ACHN (cell line): ENCODE results near the gene TGFBR1.
A peak's percentile ranks its signal among the peaks of the same experiment; 100 is the strongest.

Experiments
- DNase-seq: peaks from one replicate; pipeline ENCODE4 v3.0.0-alpha.2; 2015
- in situ Hi-C: cut with HindIII; loops from 2 replicates; pipeline ENCODE4 v1.10.0; 2017; ENCODE audit warnings: low sequenced_read_pairs, low pct_ligation_motif_present, low pct_unique_long_range_greater_than_20kb

The TGFBR1 gene

GRCh38 chr9:99177576-99178366 lies 72.9 kb downstream of the TGFBR1 start:
- in situ Hi-C loops = no loop called here
- DNase-seq = no peak

DNA sequence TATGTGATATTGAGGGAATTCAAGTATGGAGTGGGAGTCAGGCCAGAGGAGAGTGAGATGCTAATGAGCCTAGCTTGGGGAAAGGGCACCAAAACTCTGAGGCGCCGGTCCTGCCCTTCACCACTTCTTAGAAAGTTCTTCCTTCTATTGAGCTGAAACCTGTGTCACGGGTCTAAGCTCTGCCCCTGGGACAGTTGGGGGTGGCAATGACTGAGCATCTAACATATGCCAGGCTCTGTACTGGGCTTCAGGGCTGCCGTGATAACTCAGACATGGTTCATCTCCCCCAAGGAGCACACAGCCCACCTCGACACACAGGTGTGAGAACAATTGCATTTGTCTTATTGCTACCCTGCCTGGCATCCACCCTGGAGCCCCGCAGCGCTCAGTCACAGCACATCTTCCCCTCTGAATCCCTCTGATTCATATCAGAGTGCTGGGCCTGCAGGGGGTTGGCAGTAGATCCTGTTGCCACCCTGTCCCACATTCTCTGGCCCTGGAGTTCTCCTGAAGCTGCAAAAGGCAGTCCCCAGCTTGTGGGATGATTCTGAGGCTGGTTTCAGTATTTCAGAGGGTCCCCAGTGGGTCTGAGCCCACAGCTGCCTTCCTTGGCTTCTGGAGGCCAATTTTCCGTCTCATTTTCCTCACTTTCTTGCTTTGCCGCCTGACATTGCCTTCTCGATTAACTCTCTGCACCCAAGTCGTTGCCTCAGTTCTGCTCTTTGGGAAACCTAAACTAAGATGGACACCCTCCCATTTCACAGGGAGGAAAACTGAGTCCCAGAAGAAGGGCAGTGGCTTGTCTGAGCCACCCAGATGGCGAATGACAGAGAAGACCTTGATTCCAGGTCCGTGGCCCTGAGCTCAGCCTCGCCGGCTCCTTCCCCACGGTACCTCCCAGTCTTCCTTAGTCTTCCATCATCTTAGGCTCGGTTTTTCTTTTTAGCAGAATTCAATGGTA lies 74.3 kb downstream of the TGFBR1 start:
- DNase-seq = no peak
- in situ Hi-C loops = no loop called here

DNA sequence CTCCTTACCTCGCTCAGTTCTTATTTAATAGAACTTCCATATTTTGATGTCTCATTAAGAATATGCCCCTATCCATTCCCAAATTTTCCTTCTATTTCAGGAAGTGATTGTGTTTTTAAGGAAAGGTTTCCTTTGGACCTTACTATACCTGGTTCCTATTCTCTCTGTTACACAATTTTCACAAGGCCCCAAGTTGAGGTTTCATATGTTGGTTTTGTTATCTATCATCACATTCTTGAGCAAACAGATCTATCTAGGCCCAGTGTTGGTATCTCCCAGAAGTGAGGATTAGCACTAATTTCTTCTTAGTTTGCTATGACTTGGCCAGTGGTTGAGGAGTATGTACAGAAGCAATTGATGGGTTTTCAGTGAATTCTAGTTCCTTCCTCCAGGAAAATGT lies 75.3 kb downstream of the TGFBR1 start:
- in situ Hi-C loops = no loop called here

DNA sequence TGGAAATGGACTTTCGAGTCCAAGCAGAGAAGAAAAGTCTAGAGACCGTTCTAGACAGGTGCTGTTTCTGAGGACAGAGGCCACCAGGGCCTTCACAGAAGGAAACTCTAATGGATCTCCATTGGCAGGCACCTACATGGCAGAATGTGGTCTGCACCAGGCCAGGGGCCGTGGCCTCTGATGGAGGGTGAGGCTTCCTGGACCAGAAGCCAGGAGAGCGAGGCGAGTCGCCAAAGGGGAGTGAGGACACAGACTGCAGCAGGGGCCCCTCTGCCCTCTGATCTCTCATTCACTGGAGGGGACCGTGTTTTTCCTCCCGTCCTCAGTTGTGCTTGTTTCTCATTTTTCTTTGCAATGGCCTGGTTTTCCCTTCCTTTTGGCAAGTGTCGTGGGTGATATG lies 75.7 kb downstream of the TGFBR1 start:
- in situ Hi-C loops = no loop called here

More for the DNA sequence above, 75.3 kb downstream of the TGFBR1 start:
- no peak for DNase-seq

GRCh38 chr9:99181206-99181605 lies 76.3 kb downstream of the TGFBR1 start:
- in situ Hi-C loops = no loop called here
- DNase-seq = no peak

More for the DNA sequence above, 75.7 kb downstream of the TGFBR1 start:
- DNase-seq = no peak

DNA sequence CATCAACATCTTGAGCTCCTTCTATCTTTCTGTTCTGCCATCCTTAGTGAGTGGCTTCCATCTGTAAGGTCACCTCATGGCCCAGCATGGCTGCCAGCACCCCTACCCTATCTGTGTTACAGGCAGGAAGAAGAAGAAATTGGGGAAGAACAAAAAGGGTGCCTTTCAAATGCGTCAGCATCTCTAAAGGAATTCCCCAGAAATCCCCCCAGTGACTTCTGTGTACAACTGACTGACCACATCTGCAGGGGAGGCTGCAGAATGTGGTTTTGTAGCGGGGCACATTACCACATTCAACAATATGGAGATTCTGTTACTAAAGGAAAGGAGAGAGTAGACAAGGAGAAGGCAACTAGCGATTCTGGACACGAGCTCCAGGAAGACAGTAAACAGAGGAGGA lies 76.7 kb downstream of the TGFBR1 start:
- in situ Hi-C loops = no loop called here
- no peak for DNase-seq

- in situ Hi-C loops = no loop called here
- DNase-seq = no peak
These were observed 77.4 kb downstream of the TGFBR1 start for GRCh38 chr9:99182356-99182755.

GRCh38 chr9:99183616-99184015 lies 78.7 kb downstream of the TGFBR1 start:
- in situ Hi-C loops = no loop called here

GRCh38 chr9:99184110-99184474 lies 79.2 kb downstream of the TGFBR1 start:
- DNase-seq = no peak
- in situ Hi-C loops = no loop called here

More at GRCh38 chr9:99183616-99184015, 78.7 kb downstream of the TGFBR1 start:
- DNase-seq = no peak

DNA sequence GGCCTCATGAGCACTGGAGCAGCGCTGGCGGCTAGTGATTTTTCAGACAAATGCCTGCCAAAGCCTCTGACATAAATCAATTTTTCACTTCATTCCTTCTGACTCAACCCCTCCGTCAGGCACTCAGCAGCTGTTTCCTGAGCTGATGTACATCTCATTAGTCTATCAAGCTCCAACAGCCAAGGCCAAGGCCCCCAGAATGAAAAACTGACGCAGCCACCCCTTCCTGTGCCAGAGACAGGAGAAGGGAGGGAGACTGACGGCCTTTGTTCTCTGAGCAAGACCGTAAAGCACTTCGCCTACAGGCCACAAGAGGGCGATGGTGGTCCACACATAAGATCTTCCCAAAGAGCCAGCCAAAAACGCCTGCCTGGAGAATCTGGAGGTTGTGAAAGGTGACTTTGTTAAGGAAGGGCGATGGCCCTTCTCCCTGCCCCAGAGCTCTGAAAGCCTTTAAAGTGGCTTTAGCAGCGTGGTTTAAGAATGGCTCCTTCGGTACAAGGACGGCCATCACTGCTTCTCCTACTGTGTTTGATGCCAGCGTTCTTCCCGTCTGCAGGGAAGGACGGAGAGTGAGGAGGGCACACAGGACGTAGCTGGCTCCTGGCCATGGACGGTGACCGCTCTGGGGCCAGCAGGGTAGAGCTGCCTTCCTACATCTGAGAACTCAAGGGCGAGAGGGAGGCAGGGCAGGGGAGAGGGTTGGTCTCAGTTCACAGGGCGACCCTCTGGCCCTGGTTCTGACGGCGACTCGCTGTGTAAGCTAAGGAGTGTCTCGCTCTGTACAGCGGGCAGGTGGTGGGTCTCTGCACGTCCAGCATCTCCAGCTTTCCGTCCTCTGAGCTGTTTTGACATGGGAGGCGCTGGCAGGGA lies 79.8 kb downstream of the TGFBR1 start:
- DNase-seq = peak; percentile 80
- in situ Hi-C loops = no loop called here

DNA sequence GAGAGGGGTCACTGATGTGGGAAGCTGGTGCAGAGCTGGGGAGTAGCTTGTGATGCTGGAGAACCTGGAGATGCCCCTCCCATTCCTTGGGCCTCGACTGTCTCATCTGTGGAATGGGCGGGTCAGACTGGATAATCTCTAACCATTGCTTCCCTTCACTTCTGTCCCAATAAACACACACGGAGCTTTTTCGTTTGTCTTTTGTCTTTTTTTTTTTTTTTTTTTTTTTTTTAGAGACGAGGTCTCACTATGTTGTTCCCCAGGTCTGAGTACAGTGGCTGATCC lies 80.4 kb downstream of the TGFBR1 start:
- no peak for DNase-seq
- in situ Hi-C loops = no loop called here

DNA sequence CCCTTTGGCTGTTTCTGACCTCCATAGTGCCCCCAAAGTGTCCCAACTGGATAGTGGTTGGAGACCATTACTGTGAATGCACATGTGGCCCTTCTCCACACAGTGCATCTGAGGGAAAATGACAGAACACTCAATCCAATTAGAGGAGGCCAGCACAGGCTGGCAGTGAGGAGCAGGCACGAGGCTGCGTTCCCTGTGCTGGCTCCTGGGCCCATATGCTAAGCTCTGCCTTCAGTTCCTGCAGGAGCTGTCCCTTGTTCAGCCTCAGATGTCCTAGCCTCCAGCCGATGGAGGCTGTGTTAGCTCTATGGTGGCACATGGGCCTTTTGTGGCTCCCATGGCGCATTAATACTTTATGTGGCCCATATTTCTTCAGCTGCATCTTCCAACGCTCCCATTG lies 81.0 kb downstream of the TGFBR1 start:
- DNase-seq = no peak
- in situ Hi-C loops = no loop called here

DNA sequence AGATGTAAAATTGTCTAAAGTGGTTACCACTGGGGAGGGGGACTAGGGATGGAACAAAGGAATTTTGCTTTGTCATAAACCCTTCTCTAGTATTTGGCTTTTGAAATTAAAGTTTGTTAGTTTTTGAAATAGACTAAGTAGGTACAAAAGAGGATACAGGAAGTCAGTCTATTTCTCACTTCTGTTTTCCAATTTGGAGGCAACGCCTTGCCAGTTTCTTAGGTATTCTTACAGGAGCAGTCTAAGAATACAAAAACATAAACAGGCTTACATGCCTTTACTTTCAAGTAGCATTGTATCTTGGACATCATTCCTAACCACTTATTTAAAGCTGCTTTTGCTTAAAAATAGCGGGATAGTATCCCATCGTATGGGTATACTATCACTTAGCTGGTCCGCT lies 82.4 kb downstream of the TGFBR1 start:
- in situ Hi-C loops = no loop called here
- no peak for DNase-seq

GRCh38 chr9:99189186-99189585 lies 84.3 kb downstream of the TGFBR1 start:
- in situ Hi-C loops = no loop called here
- no peak for DNase-seq

DNA sequence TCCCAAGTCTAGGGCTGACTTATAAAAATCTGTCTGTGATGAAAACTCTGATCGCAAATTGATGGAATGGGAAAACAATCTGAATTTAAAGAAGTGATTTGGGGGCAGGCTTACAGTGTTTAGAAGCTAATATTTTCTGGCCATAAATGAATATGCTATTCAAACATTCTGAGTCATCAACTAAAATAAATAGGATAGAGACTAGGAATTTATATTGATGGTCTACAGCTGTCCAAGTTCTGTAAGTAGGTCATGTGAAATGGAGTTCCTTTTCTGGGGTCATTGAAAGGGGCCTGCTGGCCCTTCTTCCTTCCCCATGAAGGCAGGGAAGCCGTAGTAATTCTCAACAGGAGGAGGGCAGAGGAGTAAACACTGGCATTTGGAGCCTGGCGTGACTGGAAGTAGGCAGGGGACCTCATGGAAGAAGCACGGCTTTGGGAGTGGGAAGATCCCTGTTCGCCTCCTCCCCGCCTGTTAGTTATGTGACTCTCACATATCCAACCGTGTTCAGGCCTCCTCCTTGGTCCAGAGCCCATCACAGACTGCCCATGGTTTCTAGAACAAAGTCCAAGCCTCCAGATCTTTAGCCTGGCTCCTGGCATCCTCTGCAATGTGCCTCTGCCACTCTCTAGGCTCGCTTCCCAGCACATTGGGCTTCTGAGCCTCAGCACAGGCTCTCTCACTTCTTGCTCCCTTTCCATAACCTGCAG lies 85.1 kb downstream of the TGFBR1 start:
- in situ Hi-C loops = no loop called here
- DNase-seq = no peak

GRCh38 chr9:99190597-99191283 lies 85.8 kb downstream of the TGFBR1 start:
- DNase-seq = no peak
- in situ Hi-C loops = no loop called here

- in situ Hi-C loops = no loop called here
- peak; percentile 12 for DNase-seq
These were observed 88.0 kb downstream of the TGFBR1 start for GRCh38 chr9:99192786-99193465.
